Panc1 (cell line): ENCODE data around the gene CEP131.

Source experiments
- SIN3A ChIP-seq: IDR thresholded peaks from 2 replicates; pipeline ENCODE4 v1.6.1; 2012; ENCODE audit warnings: low read depth, mild to moderate bottlenecking, low read length, moderate library complexity, borderline replicate concordance; ENCODE audit not compliant: insufficient read depth
- TCF7L2 ChIP-seq: IDR thresholded peaks from 2 replicates; pipeline ENCODE4 v1.6.1; 2011; ENCODE audit warnings: mild to moderate bottlenecking, low read depth, low read length, inconsistent platforms
- TF ChIP-seq, protein P1 (sequence below), 2 experiments: IDR thresholded peaks; 2 replicates each; pipeline ENCODE4 v1.6.1; 2011 to 2012; ENCODE audit warnings: low read depth in 2 of 2, control low read depth in 1 of 2, low read length in 1 of 2, mild to moderate bottlenecking in 1 of 2, moderate library complexity in 1 of 2; ENCODE audit not compliant: insufficient read depth in 1 of 2

- TF ChIP-seq, protein P1, sequence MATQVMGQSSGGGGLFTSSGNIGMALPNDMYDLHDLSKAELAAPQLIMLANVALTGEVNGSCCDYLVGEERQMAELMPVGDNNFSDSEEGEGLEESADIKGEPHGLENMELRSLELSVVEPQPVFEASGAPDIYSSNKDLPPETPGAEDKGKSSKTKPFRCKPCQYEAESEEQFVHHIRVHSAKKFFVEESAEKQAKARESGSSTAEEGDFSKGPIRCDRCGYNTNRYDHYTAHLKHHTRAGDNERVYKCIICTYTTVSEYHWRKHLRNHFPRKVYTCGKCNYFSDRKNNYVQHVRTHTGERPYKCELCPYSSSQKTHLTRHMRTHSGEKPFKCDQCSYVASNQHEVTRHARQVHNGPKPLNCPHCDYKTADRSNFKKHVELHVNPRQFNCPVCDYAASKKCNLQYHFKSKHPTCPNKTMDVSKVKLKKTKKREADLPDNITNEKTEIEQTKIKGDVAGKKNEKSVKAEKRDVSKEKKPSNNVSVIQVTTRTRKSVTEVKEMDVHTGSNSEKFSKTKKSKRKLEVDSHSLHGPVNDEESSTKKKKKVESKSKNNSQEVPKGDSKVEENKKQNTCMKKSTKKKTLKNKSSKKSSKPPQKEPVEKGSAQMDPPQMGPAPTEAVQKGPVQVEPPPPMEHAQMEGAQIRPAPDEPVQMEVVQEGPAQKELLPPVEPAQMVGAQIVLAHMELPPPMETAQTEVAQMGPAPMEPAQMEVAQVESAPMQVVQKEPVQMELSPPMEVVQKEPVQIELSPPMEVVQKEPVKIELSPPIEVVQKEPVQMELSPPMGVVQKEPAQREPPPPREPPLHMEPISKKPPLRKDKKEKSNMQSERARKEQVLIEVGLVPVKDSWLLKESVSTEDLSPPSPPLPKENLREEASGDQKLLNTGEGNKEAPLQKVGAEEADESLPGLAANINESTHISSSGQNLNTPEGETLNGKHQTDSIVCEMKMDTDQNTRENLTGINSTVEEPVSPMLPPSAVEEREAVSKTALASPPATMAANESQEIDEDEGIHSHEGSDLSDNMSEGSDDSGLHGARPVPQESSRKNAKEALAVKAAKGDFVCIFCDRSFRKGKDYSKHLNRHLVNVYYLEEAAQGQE (IDR thresholded peaks at IDR 0.05; ENCODE audit: insufficient read depth in 1 of 2, low read depth in 2 of 2, low read length in 1 of 2), result no peak
- TF ChIP-seq TCF7L2, result no peak
- no peak for TF ChIP-seq SIN3A
Observed at GRCh38 chr17:81160306-81160705, 62.5 kb downstream of the CEP131 start.
